Measurements from ENCODE around the gene NAA20.

Gene NAA20

DNA sequence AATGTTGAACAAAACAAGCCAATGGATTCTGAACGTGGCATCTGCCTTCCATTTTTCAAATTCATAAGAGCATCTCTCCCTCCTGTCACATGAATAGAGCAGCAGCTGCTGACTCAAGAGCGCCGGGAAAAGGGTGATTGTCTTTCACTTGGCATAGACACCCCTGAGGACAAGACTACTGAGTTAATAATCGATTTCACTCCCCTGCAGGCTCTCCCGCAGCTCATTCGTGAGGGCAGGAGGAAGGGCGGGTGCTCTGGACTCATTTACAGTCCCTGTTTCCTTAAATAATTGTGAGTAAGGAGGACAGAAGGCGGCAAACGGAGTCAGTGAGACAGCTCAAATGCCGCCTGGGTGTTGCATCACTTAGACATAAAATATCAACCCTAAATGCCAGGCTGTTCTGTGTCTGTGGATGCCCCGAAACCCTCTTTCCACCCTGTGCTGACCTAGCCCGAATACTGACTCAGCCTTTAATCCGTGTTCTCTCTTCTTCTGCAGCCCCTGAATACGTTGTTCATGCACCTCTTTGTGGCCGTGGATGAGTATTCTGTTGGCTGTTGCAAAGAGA, 56.7 kb downstream of the NAA20 start:
- no peaks in the 10 kb centered on the region for H3K4me1 ChIP-seq
- no peak overlapping the region for H3K27ac ChIP-seq
- no peak overlapping the region for H3K9ac ChIP-seq
- H3K79me2 ChIP-seq, result no peaks in the 10 kb centered on the region
- H3K9me3 ChIP-seq (ENCODE audit: control insufficient read depth, low read length), result no peaks in the 10 kb centered on the region
- no peak overlapping the region for H2AFZ ChIP-seq
- no peaks in the 10 kb centered on the region for H3K27me3 ChIP-seq (ENCODE audit: control insufficient read depth, insufficient read depth, low read length)
- H3K4me3 ChIP-seq (ENCODE audit: low read depth, low read length), result no peak overlapping the region
- H3K4me2 ChIP-seq (ENCODE audit: low read length), result no peak overlapping the region
- TF ChIP-seq CTCF (IDR thresholded peaks at IDR 0.05), result no peak
- H3K36me3 ChIP-seq (ENCODE audit: control insufficient read depth, insufficient read depth, low read length), result no peaks in the 10 kb centered on the region

GRCh38 chr20:20075032-20075431, 57.9 kb downstream of the NAA20 start:
- no peak overlapping the region for H3K4me2 ChIP-seq (ENCODE audit: low read length)
- no peak overlapping the region for H3K4me3 ChIP-seq (ENCODE audit: low read depth, low read length)
- H3K9ac ChIP-seq, result no peak overlapping the region
- H3K9me3 ChIP-seq (ENCODE audit: control insufficient read depth, low read length), result no peaks in the 10 kb centered on the region
- no peaks in the 10 kb centered on the region for H3K79me2 ChIP-seq
- H3K27me3 ChIP-seq (ENCODE audit: control insufficient read depth, insufficient read depth, low read length), result no peaks in the 10 kb centered on the region
- no peaks in the 10 kb centered on the region for H3K36me3 ChIP-seq (ENCODE audit: control insufficient read depth, insufficient read depth, low read length)
- no peak overlapping the region for H3K27ac ChIP-seq
- no peak for TF ChIP-seq CTCF (IDR thresholded peaks at IDR 0.05)
- H3K4me1 ChIP-seq, result no peaks in the 10 kb centered on the region
- no peak overlapping the region for H2AFZ ChIP-seq

- H3K27ac ChIP-seq, result no peak overlapping the region
- H2AFZ ChIP-seq, result no peak overlapping the region
- TF ChIP-seq CTCF (IDR thresholded peaks at IDR 0.05), result no peak
- no peaks in the 10 kb centered on the region for H3K36me3 ChIP-seq (ENCODE audit: control insufficient read depth, insufficient read depth, low read length)
- no peaks in the 10 kb centered on the region for H3K79me2 ChIP-seq
- no peak overlapping the region for H3K4me3 ChIP-seq (ENCODE audit: low read depth, low read length)
- no peak overlapping the region for H3K4me2 ChIP-seq (ENCODE audit: low read length)
- no peaks in the 10 kb centered on the region for H3K4me1 ChIP-seq
- no peaks in the 10 kb centered on the region for H3K9me3 ChIP-seq (ENCODE audit: control insufficient read depth, low read length)
- H3K9ac ChIP-seq, result no peak overlapping the region
- H3K27me3 ChIP-seq (ENCODE audit: control insufficient read depth, insufficient read depth, low read length), result no peaks in the 10 kb centered on the region
These were observed 59.3 kb downstream of the NAA20 start for GRCh38 chr20:20076297-20077065.

GRCh38 chr20:20078041-20078440, 60.9 kb downstream of the NAA20 start:
- Histone ChIP-seq H3K9me3 (ENCODE audit: control insufficient read depth, low read length) (no peaks in the 10 kb centered on the region), H3K36me3 (ENCODE audit: control insufficient read depth, insufficient read depth, low read length) (no peaks in the 10 kb centered on the region), H3K79me2 (no peaks in the 10 kb centered on the region), H3K4me2 (ENCODE audit: low read length) (no peak overlapping the region), H3K27ac (no peak overlapping the region), H3K4me3 (ENCODE audit: low read depth, low read length) (no peak overlapping the region), H3K27me3 (ENCODE audit: control insufficient read depth, insufficient read depth, low read length) (no peaks in the 10 kb centered on the region), H3K9ac (no peak overlapping the region), H2AFZ (no peak overlapping the region), H3K4me1 (no peaks in the 10 kb centered on the region)
- TF ChIP-seq CTCF (IDR thresholded peaks at IDR 0.05), result no peak
